MG63 (cell line): ENCODE measurements around the gene ITM2C. TPM values are rescaled to one million over a fixed set of nuclear protein-coding genes. Genes with fewer than 3 reads are reported as not detected.

Source experiments
- DNase-seq: peaks from one replicate; pipeline ENCODE4 v3.0.0-alpha.2; 2020
- H3K27me3 ChIP-seq: fragments of 250-450 bp; sonication (Bioruptor Pico); 2 replicates; pipeline ENCODE4 v1.5.1; 2020; ENCODE audit warnings: mild to moderate bottlenecking, moderate library complexity
- H3K36me3 ChIP-seq: fragments of 250-450 bp; sonication (Bioruptor Pico); 2 replicates; pipeline ENCODE4 v1.5.1; 2020; ENCODE audit warnings: mild to moderate bottlenecking, moderate library complexity
- H3K4me3 ChIP-seq: fragments of 250-450 bp; sonication (Bioruptor Pico); 2 replicates; pipeline ENCODE4 v1.5.1; 2020; ENCODE audit warnings: mild to moderate bottlenecking, moderate library complexity
- H3K9me3 ChIP-seq: fragments of 250-450 bp; sonication (Bioruptor Pico); 2 replicates; pipeline ENCODE4 v1.5.1; 2020; ENCODE audit warnings: mild to moderate bottlenecking, moderate library complexity
- total RNA-seq: library from RNA; depleted of rRNA; stranded (reverse); fragments of >200 nt; shearing (Covaris generic); gene quantifications from 2 replicates; pipeline ENCODE4 v1.2.3, GENCODE V29; 2014; ENCODE audit warnings: low replicate concordance

Gene ITM2C
- total RNA-seq, 1 experiment from 2014 or later = 37.1 TPM

- H3K27me3 ChIP-seq = no peaks in the 10 kb centered on the region
- H3K36me3 ChIP-seq = no peaks in the 10 kb centered on the region
- H3K9me3 ChIP-seq = 0 out of 2 replicates have a peak, but pooled peaks cover 4% of the 10 kb centered on the region
- peak; percentile 23 for DNase-seq
- H3K4me3 ChIP-seq = no peak overlapping the region
These were observed 22.3 kb upstream of the ITM2C start for GRCh38 chr2:230842473-230842872.

GRCh38 chr2:230843132-230843531 is 21.6 kb upstream of the ITM2C start:
- Histone ChIP-seq H3K9me3 (0 out of 2 replicates have a peak, but pooled peaks cover 4% of the 10 kb centered on the region), H3K36me3 (no peaks in the 10 kb centered on the region), H3K27me3 (no peaks in the 10 kb centered on the region), H3K4me3 (no peak overlapping the region)
- no peak for DNase-seq

GRCh38 chr2:230846360-230846759 is 18.4 kb upstream of the ITM2C start:
- Histone ChIP-seq H3K27me3 (no peaks in the 10 kb centered on the region), H3K36me3 (no peaks in the 10 kb centered on the region), H3K9me3 (no peaks in the 10 kb centered on the region), H3K4me3 (no peak overlapping the region)
- DNase-seq = no peak

GRCh38 chr2:230847883-230848388 is 16.8 kb upstream of the ITM2C start:
- H3K36me3 ChIP-seq = no peaks in the 10 kb centered on the region
- H3K27me3 ChIP-seq = peaks cover 8% of the 10 kb centered on the region
- peak; percentile 89 for DNase-seq
- H3K4me3 ChIP-seq = no peak overlapping the region
- H3K9me3 ChIP-seq = 0 out of 2 replicates have a peak, but pooled peaks cover 2% of the 10 kb centered on the region

- Histone ChIP-seq H3K4me3 (no peak overlapping the region), H3K9me3 (0 out of 2 replicates have a peak, but pooled peaks cover 2% of the 10 kb centered on the region), H3K36me3 (no peaks in the 10 kb centered on the region), H3K27me3 (peaks cover 21% of the 10 kb centered on the region)
- peak; percentile 15 for DNase-seq
These were observed 14.9 kb upstream of the ITM2C start for GRCh38 chr2:230849633-230850357.

- no peak overlapping the region for H3K4me3 ChIP-seq
These were observed 14.4 kb upstream of the ITM2C start for GRCh38 chr2:230850358-230850658.

GRCh38 chr2:230852113-230852512 is 12.6 kb upstream of the ITM2C start:
- no peak for DNase-seq
- Histone ChIP-seq H3K27me3 (peaks cover 32% of the 10 kb centered on the region), H3K36me3 (no peaks in the 10 kb centered on the region), H3K4me3 (no peak overlapping the region), H3K9me3 (0 out of 2 replicates have a peak, but pooled peaks cover 2% of the 10 kb centered on the region)

More at GRCh38 chr2:230850358-230850658, 14.4 kb upstream of the ITM2C start:
- DNase-seq = no peak
- H3K36me3 ChIP-seq = no peaks in the 10 kb centered on the region
- peaks cover 22% of the 10 kb centered on the region for H3K27me3 ChIP-seq
- H3K9me3 ChIP-seq = 0 out of 2 replicates have a peak, but pooled peaks cover 2% of the 10 kb centered on the region

- no peak overlapping the region for H3K4me3 ChIP-seq
- H3K9me3 ChIP-seq = no peaks in the 10 kb centered on the region; the same call in 1 of the 2 replicates
- no peaks in the 10 kb centered on the region for H3K36me3 ChIP-seq
- peaks cover 25% of the 10 kb centered on the region for H3K27me3 ChIP-seq
- DNase-seq = no peak
These were observed 3.0 kb upstream of the ITM2C start for GRCh38 chr2:230861552-230862255.

GRCh38 chr2:230862292-230862691 is 2.5 kb upstream of the ITM2C start:
- Histone ChIP-seq H3K36me3 (no peaks in the 10 kb centered on the region), H3K9me3 (no peaks in the 10 kb centered on the region; the same call in 1 of the 2 replicates), H3K4me3 (no peak overlapping the region), H3K27me3 (peaks cover 25% of the 10 kb centered on the region)
- no peak for DNase-seq

- Histone ChIP-seq H3K4me3 (no peak overlapping the region), H3K36me3 (no peaks in the 10 kb centered on the region), H3K27me3 (peaks cover 22% of the 10 kb centered on the region), H3K9me3 (no peaks in the 10 kb centered on the region; the same call in 1 of the 2 replicates)
- DNase-seq = no peak
These were observed 1.7 kb upstream of the ITM2C start for GRCh38 chr2:230863031-230863430.

GRCh38 chr2:230863442-230864121 is 1.2 kb upstream of the ITM2C start:
- Histone ChIP-seq H3K27me3 (peaks cover 17% of the 10 kb centered on the region), H3K36me3 (no peaks in the 10 kb centered on the region), H3K4me3 (no peak overlapping the region), H3K9me3 (no peaks in the 10 kb centered on the region; the same call in 1 of the 2 replicates)
- DNase-seq = no peak

GRCh38 chr2:230864122-230864604 is 579 bp upstream of the ITM2C start:
- DNase-seq = no peak
- Histone ChIP-seq H3K9me3 (no peaks in the 10 kb centered on the region), H3K27me3 (peaks cover 14% of the 10 kb centered on the region), H3K36me3 (no peaks in the 10 kb centered on the region), H3K4me3 (peak overlapping the region; percentile 64)

- Histone ChIP-seq H3K4me3 (peak overlapping the region; percentile 64), H3K27me3 (peaks cover 14% of the 10 kb centered on the region), H3K36me3 (no peaks in the 10 kb centered on the region), H3K9me3 (no peaks in the 10 kb centered on the region)
- no peak for DNase-seq
These were observed 594 bp downstream of the ITM2C start for GRCh38 chr2:230865307-230865765.

- Histone ChIP-seq H3K36me3 (no peaks in the 10 kb centered on the region), H3K4me3 (no peak overlapping the region), H3K9me3 (no peaks in the 10 kb centered on the region), H3K27me3 (peaks cover 14% of the 10 kb centered on the region)
- no peak for DNase-seq
These were observed 1.3 kb downstream of the ITM2C start for GRCh38 chr2:230865766-230866755.

- Histone ChIP-seq H3K36me3 (no peaks in the 10 kb centered on the region), H3K4me3 (no peak overlapping the region), H3K27me3 (peaks cover 14% of the 10 kb centered on the region), H3K9me3 (no peaks in the 10 kb centered on the region)
- DNase-seq = peak; percentile 26
These were observed 2.2 kb downstream of the ITM2C start for GRCh38 chr2:230866756-230867523.
